HG03280 (cell line): ENCODE results near the gene ADIPOQ.
A peak's percentile ranks its signal among the peaks of the same experiment; 100 is the strongest.
"Not testable (repeated sequence)": the region's sequence is repeated elsewhere in the genome, so short reads cannot be mapped to it uniquely, and the experiment has no call there.

ENCODE experiments used
- ATAC-seq: cut with Tn5 transposase; IDR thresholded peaks from one replicate; pipeline ENCODE4 v1.9.1; 2021; ENCODE audit warnings: mild to moderate bottlenecking, moderate library complexity; ENCODE audit not compliant: unreplicated experiment

ADIPOQ gene

DNA sequence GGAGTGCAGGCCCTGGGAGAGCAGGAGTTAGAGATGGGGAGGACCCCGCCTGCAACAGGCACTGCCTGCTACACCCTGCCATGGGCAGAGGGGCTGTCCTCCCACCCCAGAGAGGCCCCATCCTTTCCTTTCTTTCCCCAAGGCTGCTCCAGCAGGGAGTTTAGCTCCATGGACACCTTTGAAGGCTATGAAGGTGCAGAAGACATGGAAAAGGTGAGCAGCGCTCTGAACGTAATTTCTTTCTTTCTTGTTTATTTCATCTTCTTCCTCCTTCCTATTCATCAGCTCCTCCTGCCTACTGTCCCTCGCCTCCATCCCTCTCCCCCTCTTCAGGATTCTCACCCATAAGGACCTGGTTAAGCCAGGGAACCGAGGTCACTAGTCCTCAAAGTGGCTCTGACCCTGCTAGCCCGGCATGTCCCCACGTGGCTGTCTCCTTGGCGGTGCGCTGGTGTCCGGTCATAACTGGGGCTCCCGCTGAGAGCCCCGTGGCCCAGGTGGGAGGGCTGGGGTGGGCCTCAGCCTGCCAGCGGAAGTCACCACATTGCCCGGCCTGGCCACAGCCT lies 16.0 kb upstream of the ADIPOQ start:
- no peak for ATAC-seq

DNA sequence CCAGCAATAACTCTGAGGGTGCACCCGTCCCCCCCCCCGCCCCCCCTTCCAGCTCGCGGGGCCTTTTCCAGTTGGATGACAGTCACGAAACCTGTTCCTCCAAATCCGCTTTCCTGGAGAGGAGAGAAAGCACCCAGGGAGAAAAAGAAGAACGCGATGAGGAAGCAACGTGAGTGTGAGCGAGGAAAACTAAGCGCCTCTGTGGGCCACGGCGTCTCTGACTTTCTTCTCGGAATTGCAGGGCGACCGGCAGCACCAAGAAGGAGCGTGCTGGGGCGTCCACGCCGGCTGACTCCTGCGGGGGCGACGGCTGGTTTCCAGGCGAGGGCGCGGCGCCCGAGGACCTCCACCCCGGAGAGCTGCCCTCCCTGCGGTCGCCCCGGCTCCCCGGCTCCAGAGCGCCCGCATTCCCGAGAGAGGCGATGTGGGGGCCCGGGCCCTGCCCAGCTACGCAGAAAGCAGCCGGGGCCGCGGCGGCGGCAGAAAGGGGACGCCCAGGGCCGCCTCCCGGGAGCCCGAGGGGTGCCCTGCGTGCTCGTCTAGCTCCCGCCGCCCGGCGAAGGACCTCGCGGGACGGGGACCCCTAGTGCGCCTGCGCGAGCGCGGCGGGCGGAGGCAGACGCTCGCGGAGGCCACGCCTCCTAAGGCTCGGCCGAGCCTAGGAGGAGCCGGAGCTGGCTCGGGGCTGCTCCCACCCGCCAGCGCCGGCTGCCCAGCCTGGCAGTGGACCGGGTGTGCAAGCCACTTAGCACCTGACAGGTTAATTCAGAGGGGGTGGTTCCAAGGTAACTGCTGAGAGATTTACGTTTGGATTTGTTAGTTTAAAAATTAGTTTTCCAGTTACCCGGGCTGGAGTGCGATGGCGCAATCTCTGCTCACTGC lies 15.3 kb upstream of the ADIPOQ start:
- peak; percentile 97 for ATAC-seq

DNA sequence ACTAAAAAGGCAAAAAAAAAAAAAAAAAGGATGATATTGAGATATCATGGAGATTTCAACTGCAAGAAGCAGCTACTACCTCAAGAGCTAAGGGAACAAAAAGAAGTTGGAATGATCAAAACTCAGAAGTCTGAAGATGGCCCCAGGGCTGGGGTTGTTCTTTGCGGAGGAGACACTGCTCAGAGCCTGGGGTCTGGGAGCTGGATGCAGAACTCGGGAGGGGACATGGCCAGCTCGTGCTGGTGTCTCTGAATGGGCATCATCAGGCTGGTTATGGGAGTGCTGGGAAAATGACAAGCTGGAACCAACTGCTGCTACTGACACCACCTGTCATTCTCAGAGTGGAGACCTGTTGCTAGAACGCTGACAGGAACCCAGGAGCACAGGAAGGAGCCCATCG lies 14.2 kb upstream of the ADIPOQ start:
- no peak for ATAC-seq

DNA sequence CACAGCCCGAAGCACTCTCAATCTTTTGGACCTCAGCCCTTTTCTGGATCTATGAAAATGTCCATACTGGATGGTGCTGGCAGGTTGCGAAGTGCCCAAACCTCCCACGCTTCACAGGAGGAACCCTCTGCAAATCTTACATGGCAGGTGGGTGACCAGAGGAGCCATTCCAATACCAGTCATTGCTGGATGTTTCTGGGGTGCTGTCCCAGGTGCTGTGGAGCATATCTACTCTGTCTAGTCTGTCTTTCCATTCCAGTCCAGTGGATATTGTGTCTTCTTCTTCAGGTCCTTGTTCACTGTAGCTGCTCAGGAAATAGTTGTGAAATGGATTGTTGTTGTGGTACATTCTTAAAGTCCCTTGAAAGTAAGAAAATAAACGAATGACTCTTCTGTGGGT lies 10.7 kb upstream of the ADIPOQ start:
- ATAC-seq, result no peak

DNA sequence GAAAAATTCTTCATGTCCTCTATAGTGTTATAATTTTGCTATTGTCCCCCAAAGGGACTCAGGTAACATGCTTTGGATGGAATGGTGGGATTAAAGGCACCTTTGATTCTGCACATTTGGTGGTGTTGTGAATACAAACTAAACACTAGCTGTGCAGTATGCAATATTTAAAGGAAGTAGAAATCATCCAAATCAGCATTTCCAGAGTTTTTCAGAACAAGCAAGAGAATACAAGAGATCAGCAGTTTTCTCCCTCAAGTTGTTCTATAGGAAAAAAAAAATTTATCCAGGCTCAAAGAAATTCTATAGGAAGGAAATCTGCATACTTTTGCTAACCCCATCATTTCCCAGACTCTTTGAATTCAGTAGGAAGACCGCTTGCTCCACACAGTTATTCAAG lies 10.2 kb upstream of the ADIPOQ start:
- ATAC-seq, result no peak

- ATAC-seq, result no peak
Measured at GRCh38 chr3:186839874-186840641, 2.5 kb upstream of the ADIPOQ start.

DNA sequence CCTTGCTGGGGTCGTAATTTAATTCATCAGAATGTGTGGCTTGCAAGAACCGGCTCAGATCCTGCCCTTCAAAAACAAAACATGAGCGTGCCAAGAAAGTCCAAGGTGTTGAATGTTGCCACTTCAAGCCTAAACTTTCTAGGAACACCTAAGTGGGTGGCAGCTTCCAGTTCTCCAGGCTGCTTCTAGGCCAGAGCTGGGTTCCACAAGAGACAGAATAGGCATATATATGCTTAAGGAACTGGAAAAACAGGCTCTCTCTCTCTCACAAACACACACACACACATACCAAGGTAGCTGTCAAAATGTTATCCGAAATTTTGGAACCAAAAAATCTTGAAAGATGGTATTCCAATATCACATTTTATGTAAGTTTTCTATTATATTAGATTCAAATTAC lies 890 bp upstream of the ADIPOQ start:
- no peak for ATAC-seq

GRCh38 chr3:186843039-186843432 lies 526 bp downstream of the ADIPOQ start:
- no peak for ATAC-seq

DNA sequence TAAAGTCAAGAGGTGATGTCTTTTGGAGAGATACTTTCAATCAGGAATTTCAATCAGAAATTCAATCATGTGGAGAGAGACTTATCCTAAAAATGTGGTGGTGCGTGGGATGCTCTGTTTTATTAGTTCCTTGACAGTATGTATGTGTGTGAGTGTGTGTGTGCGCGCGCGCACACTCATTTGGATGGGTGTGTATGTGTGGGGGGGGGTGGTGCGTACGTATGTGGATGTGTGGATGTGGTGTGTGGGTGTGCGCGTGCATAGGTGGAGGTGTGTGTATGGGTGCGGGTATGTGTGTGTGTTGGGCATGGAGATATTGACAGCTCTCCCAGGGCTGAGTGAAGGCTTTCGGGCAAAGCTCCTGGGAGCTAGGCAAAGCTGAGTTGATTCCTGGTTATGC lies 2.4 kb downstream of the ADIPOQ start:
- ATAC-seq, result no peak

GRCh38 chr3:186845756-186846155 lies 3.2 kb downstream of the ADIPOQ start:
- no peak for ATAC-seq

DNA sequence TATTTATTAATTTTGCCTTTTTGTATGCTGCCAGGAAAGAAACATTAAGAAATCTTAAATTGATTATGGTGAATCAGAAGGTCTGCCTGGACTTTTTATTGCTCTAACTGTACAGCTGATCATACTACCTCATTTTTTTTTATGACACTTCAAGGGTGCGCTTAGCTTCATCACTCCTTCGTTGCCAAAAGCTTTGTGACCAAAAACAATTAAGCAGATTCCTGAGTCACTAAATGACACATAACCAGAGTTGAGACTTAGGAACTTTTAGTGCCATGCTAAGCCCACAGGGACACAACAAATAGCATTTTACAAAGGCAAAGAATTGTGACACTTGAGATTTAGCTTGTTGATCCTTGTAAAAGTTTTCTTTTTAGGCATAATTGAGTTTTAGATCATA lies 4.9 kb downstream of the ADIPOQ start:
- no peak for ATAC-seq

- peak; percentile 70 for ATAC-seq
Measured at GRCh38 chr3:186849374-186849975, 7.0 kb downstream of the ADIPOQ start.

DNA sequence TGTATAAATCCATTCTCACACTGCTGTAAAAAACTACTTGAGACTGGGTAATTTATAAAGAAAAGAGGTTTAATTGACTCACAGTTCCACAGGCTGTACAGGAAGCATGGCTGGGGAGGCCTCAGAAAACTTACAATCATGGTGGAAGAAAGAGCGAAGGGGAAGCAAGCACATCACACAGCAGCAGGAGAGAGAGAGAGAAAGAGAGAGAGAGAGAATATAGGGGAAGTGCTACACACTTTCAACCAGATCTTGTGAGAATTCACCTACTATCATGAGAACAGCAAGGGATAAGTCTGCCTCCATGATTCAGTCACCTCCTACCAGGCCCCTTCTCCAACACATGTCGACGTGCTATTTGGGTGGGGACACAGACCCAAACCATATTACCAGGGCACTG lies 9.3 kb downstream of the ADIPOQ start:
- ATAC-seq, result not testable (repeated sequence)

GRCh38 chr3:186852994-186853393 lies 10.5 kb downstream of the ADIPOQ start:
- ATAC-seq, result no peak

GRCh38 chr3:186854146-186854545 lies 11.6 kb downstream of the ADIPOQ start:
- no peak for ATAC-seq

GRCh38 chr3:186854954-186855353 lies 12.4 kb downstream of the ADIPOQ start:
- no peak for ATAC-seq

GRCh38 chr3:186857743-186858142 lies 15.2 kb downstream of the ADIPOQ start:
- no peak for ATAC-seq

DNA sequence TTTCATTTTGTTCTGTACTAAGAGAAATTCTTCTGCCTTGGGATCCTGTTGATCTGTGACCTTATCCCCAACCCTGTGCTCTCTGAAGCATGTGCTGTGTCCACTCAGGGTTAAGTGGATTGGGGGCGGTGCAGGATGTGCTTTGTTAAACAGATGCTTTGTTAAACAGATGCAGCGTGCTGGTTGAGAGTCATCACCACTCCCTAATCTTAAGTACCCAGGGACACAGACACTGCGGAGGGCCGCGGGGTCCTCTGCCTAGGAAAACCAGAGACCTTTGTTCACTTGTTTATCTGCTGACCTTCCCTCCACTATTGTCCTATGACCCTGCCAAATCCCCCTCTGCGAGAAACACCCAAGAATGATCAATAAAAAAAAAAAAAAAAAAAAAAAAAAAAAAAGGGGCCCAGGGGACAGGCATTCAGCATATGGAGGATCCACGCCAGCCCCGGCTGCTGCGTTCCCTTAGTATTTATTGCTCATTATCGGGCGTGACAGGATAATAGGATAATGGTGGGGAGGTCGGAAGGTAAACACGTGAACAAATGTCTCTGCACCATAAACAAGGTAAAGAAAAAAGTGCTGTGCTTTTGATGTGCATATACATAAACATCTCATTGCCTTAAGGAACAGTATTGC lies 22.8 kb downstream of the ADIPOQ start:
- ATAC-seq, result not testable (repeated sequence)

DNA sequence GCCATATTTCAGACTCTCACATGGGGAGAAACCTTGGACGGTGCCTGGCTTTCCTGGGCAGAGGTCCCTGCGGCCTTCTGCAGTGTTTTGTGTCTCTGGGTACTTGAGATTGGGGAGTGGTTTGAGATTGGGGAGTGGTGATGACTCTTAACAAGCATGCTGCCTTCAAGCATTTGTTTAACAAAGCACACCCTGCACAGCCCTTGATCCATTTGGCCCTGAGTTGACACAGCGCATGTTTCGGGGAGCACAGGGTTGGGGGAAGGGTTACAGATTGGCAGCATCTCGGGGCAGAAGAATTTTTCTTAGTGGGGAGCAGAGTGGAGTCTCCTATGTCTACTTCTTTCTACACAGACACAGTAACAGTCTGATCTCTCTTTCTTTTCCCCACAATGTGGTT lies 23.6 kb downstream of the ADIPOQ start:
- ATAC-seq, result not testable (repeated sequence)

- ATAC-seq, result no peak
Measured at GRCh38 chr3:186869253-186870100, 27.0 kb downstream of the ADIPOQ start.
